ENCODE data around the gene SYNGR3. TPM values are rescaled to one million over a fixed set of nuclear protein-coding genes. Genes with fewer than 3 reads are reported as not detected.

SYNGR3 gene
- total and polyA plus RNA-seq, 2 of the 13 experiments (the other 11 are each of a cell fraction or from before 2014, with no cell fraction given), result 0.97 to 5.7 TPM

- TF ChIP-seq TFDP1 (CRISPR knock-in tag; IDR thresholded peaks at IDR 0.05; ENCODE audit: borderline replicate concordance) (no peak; the same call in 1 of the 2 replicates), GABPB1 (CRISPR knock-in tag; IDR thresholded peaks at IDR 0.05) (peak; percentile 39; the same call in 1 of the 2 replicates), HCFC1 (IDR thresholded peaks at IDR 0.05; ENCODE audit: low read depth, low read length) (no peak), ELF1 (CRISPR knock-in tag; IDR thresholded peaks at IDR 0.05) (no peak), ZBTB20 (CRISPR knock-in tag; IDR thresholded peaks at IDR 0.05; ENCODE audit: borderline replicate concordance, low read depth) (no peak), TSC22D2 (CRISPR knock-in tag; IDR thresholded peaks at IDR 0.05; ENCODE audit: borderline replicate concordance) (peak; percentile 48; the same call in 1 of the 2 replicates), ZNF501 (CRISPR knock-in tag; IDR thresholded peaks at IDR 0.05) (peak; percentile 56; the same call in 1 of the 2 replicates), ZFX (CRISPR knock-in tag; IDR thresholded peaks at IDR 0.05; ENCODE audit: low read depth) (0 out of 2 replicates have a peak, but pooled peaks have one; percentile 6), MAX (IDR thresholded peaks at IDR 0.05) (peak; percentile 69), ZNF605 (CRISPR knock-in tag; IDR thresholded peaks at IDR 0.05) (peak; percentile 62; the same call in 1 of the 2 replicates), ZBTB7A (CRISPR knock-in tag; IDR thresholded peaks at IDR 0.05) (peak; percentile 67), STAG1 (CRISPR knock-in tag; IDR thresholded peaks at IDR 0.05) (peak; percentile 28; the same call in 1 of the 2 replicates), SMAD1 (CRISPR knock-in tag; IDR thresholded peaks at IDR 0.05; ENCODE audit: borderline replicate concordance, low read depth) (0 out of 2 replicates have a peak, but pooled peaks have one; percentile 27), TBP (CRISPR knock-in tag; IDR thresholded peaks at IDR 0.05) (no peak), ZBTB34 (CRISPR knock-in tag; IDR thresholded peaks at IDR 0.05) (no peak)
- TF ChIP-seq, protein P1, sequence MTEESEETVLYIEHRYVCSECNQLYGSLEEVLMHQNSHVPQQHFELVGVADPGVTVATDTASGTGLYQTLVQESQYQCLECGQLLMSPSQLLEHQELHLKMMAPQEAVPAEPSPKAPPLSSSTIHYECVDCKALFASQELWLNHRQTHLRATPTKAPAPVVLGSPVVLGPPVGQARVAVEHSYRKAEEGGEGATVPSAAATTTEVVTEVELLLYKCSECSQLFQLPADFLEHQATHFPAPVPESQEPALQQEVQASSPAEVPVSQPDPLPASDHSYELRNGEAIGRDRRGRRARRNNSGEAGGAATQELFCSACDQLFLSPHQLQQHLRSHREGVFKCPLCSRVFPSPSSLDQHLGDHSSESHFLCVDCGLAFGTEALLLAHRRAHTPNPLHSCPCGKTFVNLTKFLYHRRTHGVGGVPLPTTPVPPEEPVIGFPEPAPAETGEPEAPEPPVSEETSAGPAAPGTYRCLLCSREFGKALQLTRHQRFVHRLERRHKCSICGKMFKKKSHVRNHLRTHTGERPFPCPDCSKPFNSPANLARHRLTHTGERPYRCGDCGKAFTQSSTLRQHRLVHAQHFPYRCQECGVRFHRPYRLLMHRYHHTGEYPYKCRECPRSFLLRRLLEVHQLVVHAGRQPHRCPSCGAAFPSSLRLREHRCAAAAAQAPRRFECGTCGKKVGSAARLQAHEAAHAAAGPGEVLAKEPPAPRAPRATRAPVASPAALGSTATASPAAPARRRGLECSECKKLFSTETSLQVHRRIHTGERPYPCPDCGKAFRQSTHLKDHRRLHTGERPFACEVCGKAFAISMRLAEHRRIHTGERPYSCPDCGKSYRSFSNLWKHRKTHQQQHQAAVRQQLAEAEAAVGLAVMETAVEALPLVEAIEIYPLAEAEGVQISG (CRISPR knock-in tag; IDR thresholded peaks at IDR 0.05), result no peak
- TF ChIP-seq, protein P2, sequence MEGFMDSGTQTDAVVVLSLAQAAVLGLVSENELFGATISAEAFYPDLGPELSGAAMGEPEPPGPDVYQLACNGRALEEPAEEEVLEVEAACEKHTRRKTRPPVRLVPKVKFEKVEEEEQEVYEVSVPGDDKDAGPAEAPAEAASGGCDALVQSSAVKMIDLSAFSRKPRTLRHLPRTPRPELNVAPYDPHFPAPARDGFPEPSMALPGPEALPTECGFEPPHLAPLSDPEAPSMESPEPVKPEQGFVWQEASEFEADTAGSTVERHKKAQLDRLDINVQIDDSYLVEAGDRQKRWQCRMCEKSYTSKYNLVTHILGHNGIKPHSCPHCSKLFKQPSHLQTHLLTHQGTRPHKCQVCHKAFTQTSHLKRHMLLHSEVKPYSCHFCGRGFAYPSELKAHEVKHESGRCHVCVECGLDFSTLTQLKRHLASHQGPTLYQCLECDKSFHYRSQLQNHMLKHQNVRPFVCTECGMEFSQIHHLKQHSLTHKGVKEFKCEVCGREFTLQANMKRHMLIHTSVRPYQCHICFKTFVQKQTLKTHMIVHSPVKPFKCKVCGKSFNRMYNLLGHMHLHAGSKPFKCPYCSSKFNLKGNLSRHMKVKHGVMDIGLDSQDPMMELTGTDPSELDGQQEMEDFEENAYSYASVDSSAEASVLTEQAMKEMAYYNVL (CRISPR knock-in tag; IDR thresholded peaks at IDR 0.05; ENCODE audit: borderline replicate concordance), result 0 out of 2 replicates have a peak, but pooled peaks have one; percentile 15
Observed at GRCh38 chr16:2027024-2028010, 37.5 kb downstream of the SYNGR3 start (continued).

Measured in HepG2 (cell line).